Smooth muscle cell of the brain vasculature (primary cell): ENCODE data around the gene NANP.

Experiments used
- DNase-seq: peaks from one replicate; pipeline ENCODE4 v3.0.0-alpha.2; 2012; ENCODE audit warnings: low read depth, low spot score

The NANP gene

DNA sequence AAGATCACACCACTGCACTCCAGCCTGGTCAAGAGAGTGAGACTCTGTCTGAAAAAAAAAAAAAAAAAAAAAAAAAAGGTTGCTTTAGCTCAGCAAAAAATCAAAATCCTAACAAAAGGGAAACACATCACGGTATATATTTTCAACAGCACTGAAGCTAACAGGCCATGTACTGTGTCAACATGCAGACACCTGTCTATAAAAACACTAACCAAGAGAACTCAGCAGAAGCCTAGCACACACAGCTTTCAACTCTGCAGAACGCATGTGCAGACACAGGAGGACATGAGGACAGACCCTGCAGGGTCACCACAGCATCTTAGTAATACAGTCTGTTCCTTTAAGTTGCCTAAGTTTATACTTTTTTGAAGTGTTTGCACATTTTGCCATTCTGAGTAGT lies 52.0 kb downstream of the NANP start:
- DNase-seq: no peak

DNA sequence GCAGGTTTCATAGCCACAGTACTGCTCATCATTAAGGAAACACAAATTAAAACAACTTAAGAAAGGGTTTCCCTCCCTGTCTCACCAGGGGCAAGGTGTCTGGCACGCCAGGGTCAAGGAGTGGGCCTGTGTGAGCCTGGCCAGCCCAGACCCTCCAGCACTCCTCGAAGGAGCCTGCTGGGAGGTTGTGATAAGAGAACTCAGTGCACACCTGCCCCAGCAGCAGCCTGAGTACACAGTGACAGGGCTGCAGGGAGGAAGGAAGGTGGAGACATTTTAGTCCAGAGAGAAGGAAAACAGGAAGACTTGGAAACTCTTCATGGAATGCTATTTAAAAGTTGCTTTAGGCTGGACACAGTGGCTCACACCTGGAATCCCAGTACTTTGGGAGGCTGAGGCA lies 52.6 kb downstream of the NANP start:
- DNase-seq: no peak

DNA sequence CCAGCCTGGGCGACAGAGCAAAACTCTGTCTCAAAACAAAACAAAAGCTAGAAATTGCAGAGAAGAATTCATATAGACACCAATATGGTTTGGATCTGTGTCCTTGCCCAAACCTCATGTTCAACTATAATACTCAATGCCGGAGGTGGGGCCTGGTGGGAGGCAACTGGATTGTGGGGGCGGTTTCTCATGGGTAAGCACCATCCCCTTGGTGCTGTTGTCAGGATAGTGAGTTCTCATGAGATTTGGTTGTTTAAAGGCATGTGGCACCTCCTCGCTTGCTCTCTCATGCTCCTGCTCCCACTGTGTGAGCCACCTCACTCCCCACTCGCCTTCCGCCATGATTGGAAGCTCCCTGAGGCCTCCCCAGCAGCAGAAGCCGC lies 53.7 kb downstream of the NANP start:
- no peak for DNase-seq

DNA sequence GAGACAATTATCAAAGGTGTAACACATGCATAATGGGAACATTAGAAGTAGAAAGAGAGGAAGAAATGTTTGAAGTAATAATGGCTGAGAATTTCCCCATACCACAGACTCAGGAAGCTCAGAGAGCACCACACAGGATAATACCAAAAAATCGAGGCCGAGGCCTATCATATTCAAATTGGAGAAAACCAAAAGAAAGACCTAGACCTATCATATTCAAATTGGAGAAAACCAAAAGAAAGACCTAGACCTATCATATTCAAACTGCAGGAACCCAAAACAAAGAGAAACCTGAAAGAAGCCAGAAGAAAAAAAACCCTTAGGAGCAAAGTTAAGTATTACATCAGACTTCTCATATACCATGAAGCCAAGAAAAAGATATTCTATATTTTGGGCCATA lies 56.5 kb downstream of the NANP start:
- no peak for DNase-seq

DNA sequence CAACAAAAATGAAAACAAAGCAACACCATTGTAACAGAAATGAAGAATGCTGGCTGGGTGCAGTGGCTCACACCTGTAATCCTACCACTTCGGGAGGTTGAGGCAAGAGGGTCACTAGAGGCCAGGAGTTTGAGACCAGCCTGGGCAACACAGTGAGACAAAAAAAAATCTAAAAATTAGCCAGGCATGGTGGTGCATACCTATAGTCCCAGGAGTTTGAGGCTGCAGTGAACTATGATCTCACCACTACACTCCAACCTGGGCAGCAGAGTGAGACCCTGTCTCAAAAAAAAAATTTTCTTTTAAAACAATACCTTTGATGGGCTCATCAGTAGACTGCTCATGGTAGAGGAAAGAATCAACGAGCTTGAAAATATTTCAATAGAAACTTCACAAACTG lies 57.0 kb downstream of the NANP start:
- no peak for DNase-seq

DNA sequence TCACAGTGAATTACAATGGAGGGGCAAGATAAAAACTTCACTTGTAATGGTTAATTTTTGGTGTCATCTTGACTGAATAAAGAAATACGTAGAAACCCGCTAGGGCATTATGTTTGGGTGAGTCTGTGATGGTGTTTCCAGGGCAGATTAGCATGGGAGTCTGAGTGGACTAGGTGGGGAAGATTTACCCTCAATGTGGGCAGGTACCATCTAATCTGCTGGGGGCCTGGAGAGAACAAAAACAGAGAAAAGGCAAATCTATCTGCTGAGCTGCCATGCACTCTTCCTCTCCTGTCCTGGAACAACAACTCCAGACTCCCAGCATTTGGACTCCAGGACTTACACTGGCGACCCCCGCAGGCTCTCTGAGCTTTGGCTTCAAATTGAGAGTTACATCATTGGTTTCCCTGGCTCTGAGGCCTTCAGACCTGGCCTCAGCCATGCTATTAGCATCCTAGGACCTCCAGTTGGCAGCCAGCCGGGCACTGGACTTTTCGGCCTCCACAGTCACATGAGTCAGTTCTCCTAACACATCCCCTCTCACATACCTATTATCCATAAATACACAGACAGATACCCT lies 58.1 kb downstream of the NANP start:
- no peak for DNase-seq

DNA sequence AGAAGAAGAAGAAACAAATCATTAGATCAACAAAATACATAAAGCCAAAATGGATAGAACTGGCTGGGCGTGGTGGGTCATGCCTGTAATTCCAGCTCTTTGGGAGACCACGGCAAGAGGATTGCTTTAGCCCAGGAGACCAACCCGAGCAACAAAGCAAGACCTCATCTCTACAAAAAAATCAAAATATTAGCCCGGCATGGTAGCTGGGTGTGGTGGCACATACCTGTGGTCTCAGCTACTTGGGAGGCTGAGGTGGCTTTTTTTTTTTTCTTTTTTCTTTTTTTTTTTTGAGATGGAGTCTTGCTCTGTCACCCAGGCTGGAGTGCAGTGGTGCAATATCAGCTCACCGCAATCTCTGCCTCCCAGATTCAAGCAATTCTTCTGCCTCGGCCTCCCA lies 59.9 kb downstream of the NANP start:
- DNase-seq: no peak

DNA sequence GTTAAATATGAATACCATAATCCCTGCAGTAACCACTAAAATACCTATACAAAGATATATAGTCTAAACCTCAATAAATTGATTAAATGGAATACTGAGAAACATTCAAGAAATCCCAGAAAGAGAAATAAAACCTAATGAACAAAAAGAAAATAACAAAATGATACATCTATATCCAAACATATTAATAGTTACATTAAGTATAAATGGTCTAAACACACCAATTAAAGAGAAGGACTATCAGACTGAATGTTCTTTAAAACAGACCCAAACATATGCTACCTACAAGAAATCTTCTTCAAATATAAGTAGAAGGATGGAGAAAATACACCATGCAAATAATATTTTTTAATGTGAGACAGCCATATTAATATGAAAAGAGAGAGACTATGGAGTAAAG lies 60.5 kb downstream of the NANP start:
- no peak for DNase-seq
